ENCODE data around the gene DAPK1.

Gene DAPK1

GRCh38 chr9:87584326-87584725, 86.7 kb downstream of the DAPK1 start:
- Histone ChIP-seq H3K4me3 (no peak overlapping the region), H3K9me3 (no peaks in the 10 kb centered on the region), H3K27me3 (no peaks in the 10 kb centered on the region), H3K36me3 (no peaks in the 10 kb centered on the region), H3K27ac (no peak overlapping the region), H3K4me1 (no peaks in the 10 kb centered on the region)
- intact Hi-C loops (cut with DNase I; ENCODE audit: low total_unique reads): no loop called here
- no peak for TF ChIP-seq CTCF (IDR thresholded peaks at IDR 0.05)
- no peak for DNase-seq

- no peak overlapping the region for H3K27ac ChIP-seq
- DNase-seq: no peak
- intact Hi-C loops (cut with DNase I; ENCODE audit: low total_unique reads): no loop called here
- no peak for TF ChIP-seq CTCF (IDR thresholded peaks at IDR 0.05)
- no peaks in the 10 kb centered on the region for H3K36me3 ChIP-seq
- H3K27me3 ChIP-seq: no peaks in the 10 kb centered on the region
- no peak overlapping the region for H3K4me3 ChIP-seq
- no peaks in the 10 kb centered on the region for H3K9me3 ChIP-seq
- H3K4me1 ChIP-seq: no peaks in the 10 kb centered on the region
Observed at GRCh38 chr9:87585123-87585855, 87.6 kb downstream of the DAPK1 start.

DNA sequence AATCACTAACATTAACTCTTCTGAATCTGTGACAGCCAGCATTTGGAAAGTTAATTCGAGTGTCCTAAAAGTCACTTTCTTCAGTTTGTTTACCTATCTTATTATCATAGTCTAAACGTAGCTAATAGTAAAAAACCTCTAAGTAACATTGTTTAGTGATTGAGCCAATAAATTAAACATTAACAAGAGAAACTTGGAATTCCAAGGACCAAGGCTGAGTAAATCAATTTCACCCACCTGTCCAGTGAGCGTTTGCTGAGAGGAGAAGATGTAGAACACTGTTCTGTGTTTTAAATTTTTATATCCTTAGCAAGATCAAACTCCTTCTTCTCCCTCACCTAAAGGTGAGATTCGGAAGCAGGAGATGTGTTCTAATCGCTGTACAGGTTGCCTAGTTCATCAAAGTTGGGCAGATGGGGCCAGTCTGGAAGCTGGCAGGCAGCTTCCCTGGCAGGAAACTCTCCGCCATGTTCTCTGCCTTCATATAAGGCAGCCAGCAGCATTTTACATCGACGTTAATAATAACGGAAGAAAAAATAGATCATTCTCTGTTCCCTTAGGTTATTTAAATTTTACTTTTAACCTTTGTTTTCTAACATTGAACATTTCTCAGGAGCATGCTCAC, 89.2 kb downstream of the DAPK1 start:
- no peak overlapping the region for H3K27ac ChIP-seq
- no peak for DNase-seq
- H3K27me3 ChIP-seq: no peaks in the 10 kb centered on the region
- intact Hi-C loops (cut with DNase I; ENCODE audit: low total_unique reads): no loop called here
- TF ChIP-seq CTCF (IDR thresholded peaks at IDR 0.05): no peak
- H3K9me3 ChIP-seq: no peaks in the 10 kb centered on the region
- no peak overlapping the region for H3K4me3 ChIP-seq
- H3K4me1 ChIP-seq: no peaks in the 10 kb centered on the region
- H3K36me3 ChIP-seq: no peaks in the 10 kb centered on the region

DNA sequence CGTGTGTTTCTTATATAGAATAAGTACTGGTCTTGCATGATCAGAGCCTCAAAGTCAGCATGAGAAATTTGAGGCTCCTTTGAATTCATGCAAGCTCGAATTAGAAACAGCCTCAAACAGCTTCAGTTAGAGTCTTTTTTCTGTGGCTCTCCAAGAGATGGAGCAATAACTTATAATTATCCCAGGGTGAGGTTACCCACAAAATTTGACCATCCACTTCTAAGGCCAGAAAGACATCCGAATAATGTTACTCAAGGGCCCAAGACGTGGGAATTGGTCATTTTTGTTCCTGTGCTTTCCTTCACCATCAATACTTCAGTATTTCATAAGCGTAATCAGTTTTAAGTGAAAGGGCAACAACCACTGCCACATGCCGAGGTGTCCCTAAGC, 89.7 kb downstream of the DAPK1 start:
- intact Hi-C loops (cut with DNase I; ENCODE audit: low total_unique reads): no loop called here
- TF ChIP-seq CTCF (IDR thresholded peaks at IDR 0.05): no peak

GRCh38 chr9:87587864-87588263, 90.2 kb downstream of the DAPK1 start:
- intact Hi-C loops (cut with DNase I; ENCODE audit: low total_unique reads): no loop called here
- no peaks in the 10 kb centered on the region for H3K36me3 ChIP-seq
- H3K4me3 ChIP-seq: no peak overlapping the region
- DNase-seq: no peak
- no peak for TF ChIP-seq CTCF (IDR thresholded peaks at IDR 0.05)
- no peak overlapping the region for H3K27ac ChIP-seq
- H3K4me1 ChIP-seq: peaks cover 0 to 5% (median 3%) of the 10 kb centered on the region in 4 donors
- H3K27me3 ChIP-seq: no peaks in the 10 kb centered on the region
- H3K9me3 ChIP-seq: no peaks in the 10 kb centered on the region

More for the DNA sequence above, 89.7 kb downstream of the DAPK1 start:
- no peak for DNase-seq
- Histone ChIP-seq H3K4me1 (peaks cover 0 to under 1% (median 0%) of the 10 kb centered on the region in 4 donors), H3K9me3 (no peaks in the 10 kb centered on the region), H3K36me3 (no peaks in the 10 kb centered on the region), H3K4me3 (no peak overlapping the region), H3K27me3 (no peaks in the 10 kb centered on the region), H3K27ac (no peak overlapping the region)

Measured in tibial artery (tissue), 4 donors.